ENCODE results near the gene TMC2. TPM values are rescaled to one million over a fixed set of nuclear protein-coding genes. Genes with fewer than 3 reads are reported as not detected.

The TMC2 gene
- polyA plus RNA-seq, 1 experiment = not detected

GRCh38 chr20:2640899-2641298, 104.5 kb downstream of the TMC2 start:
- H3K9me3 ChIP-seq (ENCODE audit: control insufficient read depth, insufficient read depth, low read length) = no peaks in the 10 kb centered on the region
- H3K27me3 ChIP-seq (ENCODE audit: control insufficient read depth, insufficient read depth, low read length) = no peaks in the 10 kb centered on the region
- no peak for DNase-seq (ENCODE audit: low read depth, low spot score)
- H3K4me3 ChIP-seq (ENCODE audit: low read depth, low read length) = no peak overlapping the region
- ChIA-PET POLR2A (no interaction called here), CTCF (no interaction called here)
- TF ChIP-seq, protein P1, sequence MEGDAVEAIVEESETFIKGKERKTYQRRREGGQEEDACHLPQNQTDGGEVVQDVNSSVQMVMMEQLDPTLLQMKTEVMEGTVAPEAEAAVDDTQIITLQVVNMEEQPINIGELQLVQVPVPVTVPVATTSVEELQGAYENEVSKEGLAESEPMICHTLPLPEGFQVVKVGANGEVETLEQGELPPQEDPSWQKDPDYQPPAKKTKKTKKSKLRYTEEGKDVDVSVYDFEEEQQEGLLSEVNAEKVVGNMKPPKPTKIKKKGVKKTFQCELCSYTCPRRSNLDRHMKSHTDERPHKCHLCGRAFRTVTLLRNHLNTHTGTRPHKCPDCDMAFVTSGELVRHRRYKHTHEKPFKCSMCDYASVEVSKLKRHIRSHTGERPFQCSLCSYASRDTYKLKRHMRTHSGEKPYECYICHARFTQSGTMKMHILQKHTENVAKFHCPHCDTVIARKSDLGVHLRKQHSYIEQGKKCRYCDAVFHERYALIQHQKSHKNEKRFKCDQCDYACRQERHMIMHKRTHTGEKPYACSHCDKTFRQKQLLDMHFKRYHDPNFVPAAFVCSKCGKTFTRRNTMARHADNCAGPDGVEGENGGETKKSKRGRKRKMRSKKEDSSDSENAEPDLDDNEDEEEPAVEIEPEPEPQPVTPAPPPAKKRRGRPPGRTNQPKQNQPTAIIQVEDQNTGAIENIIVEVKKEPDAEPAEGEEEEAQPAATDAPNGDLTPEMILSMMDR (IDR thresholded peaks at IDR 0.05; ENCODE audit: low read depth, low read length) = no peak
- no peak overlapping the region for H3K27ac ChIP-seq (ENCODE audit: low read depth, low read length)

DNA sequence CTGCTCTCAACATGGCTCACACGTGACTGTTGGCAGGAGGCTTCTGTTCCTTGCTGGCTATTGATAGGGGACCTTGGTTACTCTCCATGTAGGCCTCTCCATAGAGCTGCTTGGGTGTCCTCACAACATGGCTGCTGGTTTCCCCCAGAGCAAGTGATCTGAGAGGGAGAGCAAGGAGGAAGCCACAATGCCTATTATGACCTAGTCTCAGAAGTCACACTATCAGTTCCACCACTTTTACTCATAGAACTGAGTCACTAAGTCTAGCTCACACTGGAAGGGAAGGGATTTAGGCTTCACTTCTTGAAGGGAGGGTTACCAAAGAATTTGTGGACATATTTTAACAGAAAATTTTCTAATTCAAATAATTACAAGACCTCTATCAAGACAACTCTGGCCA, 107.3 kb downstream of the TMC2 start:
- ChIA-PET POLR2A (interaction anchor here (0.6 kb wide), 1 partner anchor 867 kb away, joined by 4 read pairs; no protein-coding TSS in a partner anchor), CTCF (interaction anchor here (8.4 kb wide), 1 partner anchor 122 kb away, joined by 81 read pairs; no protein-coding TSS in a partner anchor)
- no peak overlapping the region for H3K4me3 ChIP-seq (ENCODE audit: low read depth, low read length)
- no peaks in the 10 kb centered on the region for H3K9me3 ChIP-seq (ENCODE audit: control insufficient read depth, insufficient read depth, low read length)
- H3K27me3 ChIP-seq (ENCODE audit: control insufficient read depth, insufficient read depth, low read length) = no peaks in the 10 kb centered on the region
- H3K27ac ChIP-seq (ENCODE audit: low read depth, low read length) = no peak overlapping the region
- TF ChIP-seq, protein P1 (IDR thresholded peaks at IDR 0.05; ENCODE audit: low read depth, low read length) = no peak
- no peak for DNase-seq (ENCODE audit: low read depth, low spot score)

- TF ChIP-seq, protein P1 (IDR thresholded peaks at IDR 0.05; ENCODE audit: low read depth, low read length) = no peak
- DNase-seq (ENCODE audit: low read depth, low spot score) = peak; percentile 68
- CTCF ChIA-PET = interaction anchor here (0.6 to 8.4 kb wide), 7 partner anchors 91 to 349 kb away, joined by 3 to 81 read pairs (median 4); no protein-coding TSS in a partner anchor
These were observed 115.7 kb downstream of the TMC2 start, which contains the start of gene NOP56 for GRCh38 chr20:2651772-2652723. NOP56 (plus strand) TSS chr20:2652632; CDS start chr20:2652661, 29 bp downstream.

GRCh38 chr20:2652724-2653555, 116.6 kb downstream of the TMC2 start:
- POLR2A ChIA-PET = interaction anchor here (0.5 to 3.7 kb wide), 12 partner anchors 10 to 1933 kb away, joined by 3 to 30 read pairs (median 4); partner anchors contain the start of genes EBF4, IDH3B and SNRPB
- DNase-seq (ENCODE audit: low read depth, low spot score) = no peak

More at GRCh38 chr20:2651772-2652723, 115.7 kb downstream of the TMC2 start, which contains the start of gene NOP56:
- Histone ChIP-seq H3K9me3 (ENCODE audit: control insufficient read depth, insufficient read depth, low read length) (no peaks in the 10 kb centered on the region), H3K27ac (ENCODE audit: low read depth, low read length) (peak within 1 kb of the TSS; percentile 78), H3K4me3 (ENCODE audit: low read depth, low read length) (peak within 1 kb of the TSS; percentile 99), H3K27me3 (ENCODE audit: control insufficient read depth, insufficient read depth, low read length) (no peaks in the 10 kb centered on the region)
- POLR2A ChIA-PET = interaction anchor here (0.6 to 3.7 kb wide), 16 partner anchors 11 to 1933 kb away, joined by 3 to 30 read pairs (median 4); partner anchors contain the start of genes EBF4, IDH3B, SNRPB and ZNF343

More at GRCh38 chr20:2652724-2653555, 116.6 kb downstream of the TMC2 start:
- H3K4me3 ChIP-seq (ENCODE audit: low read depth, low read length) = peak overlapping the region; percentile 99
- TF ChIP-seq, protein P1 (IDR thresholded peaks at IDR 0.05; ENCODE audit: low read depth, low read length) = no peak
- CTCF ChIA-PET = interaction anchor here (1.0 kb wide), 1 partner anchor 91 kb away, joined by 3 read pairs; no protein-coding TSS in a partner anchor
- H3K27me3 ChIP-seq (ENCODE audit: control insufficient read depth, insufficient read depth, low read length) = no peaks in the 10 kb centered on the region
- no peak overlapping the region for H3K27ac ChIP-seq (ENCODE audit: low read depth, low read length)
- H3K9me3 ChIP-seq (ENCODE audit: control insufficient read depth, insufficient read depth, low read length) = no peaks in the 10 kb centered on the region
